ENCODE results near the gene GALNT6.

GALNT6 gene

GRCh38 chr12:51401020-51401419 lies 9.8 kb upstream of the GALNT6 start:
- no peak for TF ChIP-seq POLR2A (IDR thresholded peaks at IDR 0.05; ENCODE audit: low read depth, low read length)
- FAIRE-seq (no peak), DNase-seq (ENCODE audit: insufficient read length, low spot score) (no peak)

- FAIRE-seq (no peak), DNase-seq (ENCODE audit: insufficient read length, low spot score) (no peak)
- TF ChIP-seq POLR2A (IDR thresholded peaks at IDR 0.05; ENCODE audit: low read depth, low read length): no peak
These were observed 8.7 kb upstream of the GALNT6 start for GRCh38 chr12:51399891-51400290.

GRCh38 chr12:51397670-51398069 lies 6.5 kb upstream of the GALNT6 start:
- FAIRE-seq: no peak
- TF ChIP-seq POLR2A (IDR thresholded peaks at IDR 0.05; ENCODE audit: low read depth, low read length): no peak
- DNase-seq (ENCODE audit: insufficient read length, low spot score): no peak

GRCh38 chr12:51395283-51396230 lies 4.4 kb upstream of the GALNT6 start:
- no peak for FAIRE-seq
- DNase-seq (ENCODE audit: insufficient read length, low spot score): no peak
- TF ChIP-seq POLR2A (IDR thresholded peaks at IDR 0.05; ENCODE audit: low read depth, low read length): no peak

GRCh38 chr12:51393676-51394545 lies 2.7 kb upstream of the GALNT6 start:
- peak; percentile 87 for DNase-seq (ENCODE audit: insufficient read length, low spot score)
- TF ChIP-seq POLR2A (IDR thresholded peaks at IDR 0.05; ENCODE audit: low read depth, low read length): no peak
- peak; percentile 88 for FAIRE-seq

GRCh38 chr12:51392556-51393237 lies 1.5 kb upstream of the GALNT6 start:
- no peak for TF ChIP-seq POLR2A (IDR thresholded peaks at IDR 0.05; ENCODE audit: low read depth, low read length)
- DNase-seq (ENCODE audit: insufficient read length, low spot score) (no peak), FAIRE-seq (no peak)

GRCh38 chr12:51390891-51391282 lies 319 bp downstream of the GALNT6 start:
- DNase-seq (ENCODE audit: insufficient read length, low spot score): no peak
- TF ChIP-seq POLR2A (IDR thresholded peaks at IDR 0.05; ENCODE audit: low read depth, low read length): no peak

GRCh38 chr12:51390457-51390856 lies 749 bp downstream of the GALNT6 start:
- DNase-seq (ENCODE audit: insufficient read length, low spot score) (no peak), FAIRE-seq (no peak)
- no peak for TF ChIP-seq POLR2A (IDR thresholded peaks at IDR 0.05; ENCODE audit: low read depth, low read length)

More at GRCh38 chr12:51390891-51391282, 319 bp downstream of the GALNT6 start:
- no peak for FAIRE-seq

- TF ChIP-seq POLR2A (IDR thresholded peaks at IDR 0.05; ENCODE audit: low read depth, low read length): no peak
- peak; percentile 27 for DNase-seq (ENCODE audit: insufficient read length, low spot score)
- no peak for FAIRE-seq
These were observed 1.8 kb downstream of the GALNT6 start for GRCh38 chr12:51389302-51389999.

GRCh38 chr12:51388846-51389245 lies 2.4 kb downstream of the GALNT6 start:
- FAIRE-seq: no peak
- no peak for DNase-seq (ENCODE audit: insufficient read length, low spot score)
- no peak for TF ChIP-seq POLR2A (IDR thresholded peaks at IDR 0.05; ENCODE audit: low read depth, low read length)

GRCh38 chr12:51388069-51388799 lies 3.0 kb downstream of the GALNT6 start:
- FAIRE-seq (no peak), DNase-seq (ENCODE audit: insufficient read length, low spot score) (no peak)
- TF ChIP-seq POLR2A (IDR thresholded peaks at IDR 0.05; ENCODE audit: low read depth, low read length): no peak

- no peak for DNase-seq (ENCODE audit: insufficient read length, low spot score)
These were observed 4.9 kb downstream of the GALNT6 start for GRCh38 chr12:51386351-51386750.

More at GRCh38 chr12:51386351-51386750, 4.9 kb downstream of the GALNT6 start:
- no peak for TF ChIP-seq POLR2A (IDR thresholded peaks at IDR 0.05; ENCODE audit: low read depth, low read length)
- no peak for FAIRE-seq

All from H54 (cell line).